Fibroblast of skin of right biceps (primary cell): Measurements from ENCODE around the gene WDR87.
A peak's percentile ranks its signal among the peaks of the same experiment; 100 is the strongest.
"Not testable (repeated sequence)": the region's sequence is repeated elsewhere in the genome, so short reads cannot be mapped to it uniquely, and the experiment has no call there.

Experiments
- DNase-seq: peaks from one replicate; pipeline ENCODE4 v3.0.0-alpha.2; 2013

The WDR87 gene

GRCh38 chr19:37874784-37875183 is 31.6 kb downstream of the WDR87 start:
- no peak for DNase-seq

GRCh38 chr19:37872383-37872782 is 34.0 kb downstream of the WDR87 start:
- DNase-seq, result no peak

- no peak for DNase-seq
Measured at GRCh38 chr19:37869766-37870340, 36.5 kb downstream of the WDR87 start.

- DNase-seq, result no peak
Measured at GRCh38 chr19:37867831-37868230, 38.6 kb downstream of the WDR87 start.

- not testable (repeated sequence) for DNase-seq
Measured at GRCh38 chr19:37865930-37866329, 40.5 kb downstream of the WDR87 start.

GRCh38 chr19:37864501-37864900 is 41.9 kb downstream of the WDR87 start:
- no peak for DNase-seq

- peak; percentile 53 for DNase-seq
Measured at GRCh38 chr19:37855098-37855497, 51.3 kb downstream of the WDR87 start.

GRCh38 chr19:37845932-37846331 is 60.5 kb downstream of the WDR87 start:
- no peak for DNase-seq
